ENCODE results near the gene CCL5.

The CCL5 gene

DNA sequence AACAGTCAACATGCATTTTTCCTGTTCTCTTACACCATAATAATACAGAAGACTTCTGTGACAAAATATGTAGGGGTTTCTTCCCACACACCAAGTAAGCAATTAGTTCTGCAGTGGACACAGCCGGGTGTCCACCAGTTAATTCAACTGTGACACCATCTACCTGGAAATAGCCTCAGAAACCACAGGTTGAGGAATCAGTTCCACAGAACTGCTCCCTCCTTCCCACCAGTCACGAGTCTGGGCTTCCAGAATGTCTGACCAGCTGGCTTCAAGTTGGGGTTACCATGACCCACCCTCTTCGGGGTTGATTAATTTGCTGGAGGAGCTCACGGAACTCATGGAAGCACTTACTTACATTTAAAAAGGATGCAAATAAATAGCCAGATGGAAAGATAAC lies 13.6 kb upstream of the CCL5 start:
- DNase-seq (ENCODE audit: low read depth in 1 of 2, low spot score in 1 of 2), result no peak
- Histone ChIP-seq H3K27ac (replicated peaks) (no peak overlapping the region), H3K27me3 (ENCODE audit: insufficient read depth, poor library complexity, severe bottlenecking) (no peaks in the 10 kb centered on the region), H3K4me3 (replicated peaks; ENCODE audit: insufficient read depth, low read length) (no peak overlapping the region)
- TF ChIP-seq, protein P1, sequence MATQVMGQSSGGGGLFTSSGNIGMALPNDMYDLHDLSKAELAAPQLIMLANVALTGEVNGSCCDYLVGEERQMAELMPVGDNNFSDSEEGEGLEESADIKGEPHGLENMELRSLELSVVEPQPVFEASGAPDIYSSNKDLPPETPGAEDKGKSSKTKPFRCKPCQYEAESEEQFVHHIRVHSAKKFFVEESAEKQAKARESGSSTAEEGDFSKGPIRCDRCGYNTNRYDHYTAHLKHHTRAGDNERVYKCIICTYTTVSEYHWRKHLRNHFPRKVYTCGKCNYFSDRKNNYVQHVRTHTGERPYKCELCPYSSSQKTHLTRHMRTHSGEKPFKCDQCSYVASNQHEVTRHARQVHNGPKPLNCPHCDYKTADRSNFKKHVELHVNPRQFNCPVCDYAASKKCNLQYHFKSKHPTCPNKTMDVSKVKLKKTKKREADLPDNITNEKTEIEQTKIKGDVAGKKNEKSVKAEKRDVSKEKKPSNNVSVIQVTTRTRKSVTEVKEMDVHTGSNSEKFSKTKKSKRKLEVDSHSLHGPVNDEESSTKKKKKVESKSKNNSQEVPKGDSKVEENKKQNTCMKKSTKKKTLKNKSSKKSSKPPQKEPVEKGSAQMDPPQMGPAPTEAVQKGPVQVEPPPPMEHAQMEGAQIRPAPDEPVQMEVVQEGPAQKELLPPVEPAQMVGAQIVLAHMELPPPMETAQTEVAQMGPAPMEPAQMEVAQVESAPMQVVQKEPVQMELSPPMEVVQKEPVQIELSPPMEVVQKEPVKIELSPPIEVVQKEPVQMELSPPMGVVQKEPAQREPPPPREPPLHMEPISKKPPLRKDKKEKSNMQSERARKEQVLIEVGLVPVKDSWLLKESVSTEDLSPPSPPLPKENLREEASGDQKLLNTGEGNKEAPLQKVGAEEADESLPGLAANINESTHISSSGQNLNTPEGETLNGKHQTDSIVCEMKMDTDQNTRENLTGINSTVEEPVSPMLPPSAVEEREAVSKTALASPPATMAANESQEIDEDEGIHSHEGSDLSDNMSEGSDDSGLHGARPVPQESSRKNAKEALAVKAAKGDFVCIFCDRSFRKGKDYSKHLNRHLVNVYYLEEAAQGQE (IDR thresholded peaks at IDR 0.05; ENCODE audit: insufficient replicate concordance, low read depth), result no peak
- TF ChIP-seq GABPA (IDR thresholded peaks at IDR 0.05; ENCODE audit: low read depth) (no peak), SPI1 (IDR thresholded peaks at IDR 0.05; ENCODE audit: borderline replicate concordance, low read depth) (no peak), POLR2AphosphoS5 (IDR thresholded peaks at IDR 0.05; ENCODE audit: low read depth) (no peak)
- TF ChIP-seq, protein P2, sequence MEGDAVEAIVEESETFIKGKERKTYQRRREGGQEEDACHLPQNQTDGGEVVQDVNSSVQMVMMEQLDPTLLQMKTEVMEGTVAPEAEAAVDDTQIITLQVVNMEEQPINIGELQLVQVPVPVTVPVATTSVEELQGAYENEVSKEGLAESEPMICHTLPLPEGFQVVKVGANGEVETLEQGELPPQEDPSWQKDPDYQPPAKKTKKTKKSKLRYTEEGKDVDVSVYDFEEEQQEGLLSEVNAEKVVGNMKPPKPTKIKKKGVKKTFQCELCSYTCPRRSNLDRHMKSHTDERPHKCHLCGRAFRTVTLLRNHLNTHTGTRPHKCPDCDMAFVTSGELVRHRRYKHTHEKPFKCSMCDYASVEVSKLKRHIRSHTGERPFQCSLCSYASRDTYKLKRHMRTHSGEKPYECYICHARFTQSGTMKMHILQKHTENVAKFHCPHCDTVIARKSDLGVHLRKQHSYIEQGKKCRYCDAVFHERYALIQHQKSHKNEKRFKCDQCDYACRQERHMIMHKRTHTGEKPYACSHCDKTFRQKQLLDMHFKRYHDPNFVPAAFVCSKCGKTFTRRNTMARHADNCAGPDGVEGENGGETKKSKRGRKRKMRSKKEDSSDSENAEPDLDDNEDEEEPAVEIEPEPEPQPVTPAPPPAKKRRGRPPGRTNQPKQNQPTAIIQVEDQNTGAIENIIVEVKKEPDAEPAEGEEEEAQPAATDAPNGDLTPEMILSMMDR (IDR thresholded peaks at IDR 0.05; ENCODE audit: insufficient read depth, low read length), result no peak

DNA sequence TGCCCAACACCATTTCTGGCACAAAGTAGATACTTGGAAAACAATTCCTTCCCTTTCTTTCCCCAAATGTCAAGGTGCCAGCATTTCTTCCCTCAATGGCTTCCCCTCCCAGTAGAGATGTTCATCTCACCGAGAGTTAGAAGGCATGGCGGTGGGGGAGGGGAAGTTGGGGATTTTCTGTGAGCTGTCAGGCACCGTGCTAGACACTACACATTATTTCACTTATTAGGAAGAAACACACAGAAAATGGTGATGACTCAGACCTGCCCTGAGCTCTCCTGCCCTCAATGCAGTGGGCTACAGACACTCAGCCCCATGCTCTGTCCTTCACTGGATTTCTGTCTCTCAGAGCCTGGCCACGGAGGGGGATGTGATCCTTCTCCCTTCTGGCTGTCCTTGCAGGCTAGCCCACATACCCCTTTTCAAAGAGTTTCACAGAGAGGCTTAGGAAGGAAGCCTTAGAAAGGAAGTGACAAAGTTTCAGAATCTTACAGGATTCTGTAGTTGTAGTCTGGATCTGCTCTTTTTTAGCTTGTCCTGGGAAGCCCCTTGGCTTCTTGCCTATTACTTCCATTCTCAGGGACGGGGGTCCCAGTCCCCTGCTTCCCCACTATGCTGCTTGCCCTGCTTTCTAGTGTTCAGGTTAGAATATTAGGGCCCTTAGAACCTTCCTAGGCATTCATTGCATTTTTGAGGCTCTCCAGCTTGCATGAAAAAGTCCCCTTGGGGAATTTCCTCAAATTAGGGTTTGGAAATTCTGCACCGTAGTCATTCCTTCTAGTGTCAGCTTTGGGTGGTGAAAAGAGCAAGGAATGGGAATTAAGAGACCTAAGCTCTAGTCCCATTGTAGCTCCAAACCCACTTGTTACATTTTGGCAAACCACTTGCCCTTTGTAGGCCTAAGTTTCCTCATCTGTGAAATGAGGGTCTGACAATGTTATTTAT lies 12.2 kb upstream of the CCL5 start:
- peak; percentile 17 to 68 for DNase-seq (ENCODE audit: low read depth in 1 of 2, low spot score in 1 of 2)
- TF ChIP-seq POLR2AphosphoS5 (IDR thresholded peaks at IDR 0.05; ENCODE audit: low read depth), result no peak
- no peak for TF ChIP-seq GABPA (IDR thresholded peaks at IDR 0.05; ENCODE audit: low read depth)
- no peak for TF ChIP-seq SPI1 (IDR thresholded peaks at IDR 0.05; ENCODE audit: borderline replicate concordance, low read depth)
- TF ChIP-seq, protein P2 (IDR thresholded peaks at IDR 0.05; ENCODE audit: insufficient read depth, low read length), result no peak
- TF ChIP-seq, protein P1 (IDR thresholded peaks at IDR 0.05; ENCODE audit: insufficient replicate concordance, low read depth), result no peak
- H3K27me3 ChIP-seq (ENCODE audit: insufficient read depth, poor library complexity, severe bottlenecking), result no peaks in the 10 kb centered on the region
- H3K4me3 ChIP-seq (replicated peaks; ENCODE audit: insufficient read depth, low read length), result no peak overlapping the region
- peak overlapping the region; percentile 36; the same call in 1 of the 2 replicates for H3K27ac ChIP-seq (replicated peaks)

DNA sequence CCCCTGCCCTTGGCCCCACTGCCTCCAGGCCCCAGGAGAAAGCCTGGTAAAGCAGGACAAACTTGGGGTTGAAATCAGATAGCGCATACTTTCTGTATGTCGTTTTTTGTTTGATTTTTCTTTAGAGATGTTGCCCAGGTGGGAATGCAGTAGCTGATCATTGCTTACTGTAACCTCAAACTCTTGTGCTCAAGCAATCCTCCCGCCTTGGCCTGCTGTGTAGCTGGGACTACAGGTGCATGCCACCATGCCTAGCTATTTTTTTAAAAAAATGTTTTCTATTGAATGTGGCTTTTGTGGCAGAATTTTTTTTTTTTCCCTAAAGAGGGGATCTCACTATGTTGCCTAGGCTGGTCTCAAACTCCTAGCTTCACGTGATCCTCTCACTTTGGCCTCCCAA lies 11.1 kb upstream of the CCL5 start:
- TF ChIP-seq POLR2AphosphoS5 (IDR thresholded peaks at IDR 0.05; ENCODE audit: low read depth) (no peak), SPI1 (IDR thresholded peaks at IDR 0.05; ENCODE audit: borderline replicate concordance, low read depth) (no peak), GABPA (IDR thresholded peaks at IDR 0.05; ENCODE audit: low read depth) (no peak)
- TF ChIP-seq, protein P1 (IDR thresholded peaks at IDR 0.05; ENCODE audit: insufficient replicate concordance, low read depth), result no peak
- TF ChIP-seq, protein P2 (IDR thresholded peaks at IDR 0.05; ENCODE audit: insufficient read depth, low read length), result no peak
- no peak overlapping the region for H3K4me3 ChIP-seq (replicated peaks; ENCODE audit: insufficient read depth, low read length)
- DNase-seq (ENCODE audit: low read depth in 1 of 2, low spot score in 1 of 2), result no peak
- H3K27me3 ChIP-seq (ENCODE audit: insufficient read depth, poor library complexity, severe bottlenecking), result no peaks in the 10 kb centered on the region
- H3K27ac ChIP-seq (replicated peaks), result no peak overlapping the region
